Measurements from ENCODE around the gene C16orf86. TPM values are rescaled to one million over a fixed set of nuclear protein-coding genes. Genes with fewer than 3 reads are reported as not detected.

The C16orf86 gene
- total RNA-seq, 4 donors from 2014 or later: 3.6 to 12.9 (median 5.0) TPM

DNA sequence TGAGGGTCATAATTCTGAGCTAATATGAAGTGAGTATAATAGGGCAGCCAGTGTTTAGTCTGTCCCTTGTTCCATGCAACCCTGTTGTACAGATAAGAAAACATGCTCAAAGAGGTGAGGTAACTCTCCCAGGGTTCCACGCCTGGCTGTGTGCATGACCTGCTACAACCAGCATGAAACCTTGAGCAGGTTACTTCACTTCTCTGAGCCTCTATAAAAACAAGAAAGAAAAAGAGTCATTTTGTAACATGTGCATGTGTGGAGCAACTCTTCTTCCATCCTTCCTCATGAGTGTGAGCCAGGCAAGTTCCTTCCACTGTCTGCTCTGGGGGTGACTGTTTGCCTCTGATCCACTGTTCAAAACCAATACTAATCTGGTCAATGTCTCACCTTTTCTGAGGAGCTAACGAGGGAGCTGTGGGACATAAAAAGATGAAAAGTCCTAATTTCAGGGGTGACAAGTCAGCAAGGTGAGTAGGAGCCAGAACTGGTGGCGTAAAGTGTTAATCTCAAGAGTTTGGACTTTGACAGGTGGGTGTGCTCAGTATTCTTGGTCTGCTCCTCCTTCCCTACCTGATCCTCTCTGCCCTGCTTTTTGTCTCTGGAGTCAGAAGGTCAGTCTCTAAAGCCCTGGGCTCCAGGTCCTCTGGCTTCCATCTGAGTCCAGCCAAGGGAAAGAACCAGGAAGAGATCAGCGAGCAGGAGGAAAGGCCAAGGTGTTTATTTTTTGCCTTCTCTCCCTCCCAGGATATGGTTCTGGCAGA, 31.0 kb downstream of the C16orf86 start:
- no peaks in the 10 kb centered on the region for H3K27me3 ChIP-seq
- WGBS, 2 donors (ENCODE audit: low coverage in 1 of 2): 55 to 100% methylated on average over 3 to 4 of the region's 4 CpGs
- H3K9me3 ChIP-seq: peaks cover 0 to 8% (median 0%) of the 10 kb centered on the region in 3 donors
- H3K27ac ChIP-seq: no peak overlapping the region
- H3K36me3 ChIP-seq: peaks cover 0 to 22% of the 10 kb centered on the region in 2 donors
- H3K4me3 ChIP-seq: no peak overlapping the region
- ATAC-seq: no peak
- H3K4me1 ChIP-seq: no peaks in the 10 kb centered on the region
- TF ChIP-seq POLR2A (IDR thresholded peaks at IDR 0.05) (no peak), POLR2AphosphoS5 (IDR thresholded peaks at IDR 0.05) (no peak), EP300 (IDR thresholded peaks at IDR 0.05) (no peak)
- TF ChIP-seq, protein P1, sequence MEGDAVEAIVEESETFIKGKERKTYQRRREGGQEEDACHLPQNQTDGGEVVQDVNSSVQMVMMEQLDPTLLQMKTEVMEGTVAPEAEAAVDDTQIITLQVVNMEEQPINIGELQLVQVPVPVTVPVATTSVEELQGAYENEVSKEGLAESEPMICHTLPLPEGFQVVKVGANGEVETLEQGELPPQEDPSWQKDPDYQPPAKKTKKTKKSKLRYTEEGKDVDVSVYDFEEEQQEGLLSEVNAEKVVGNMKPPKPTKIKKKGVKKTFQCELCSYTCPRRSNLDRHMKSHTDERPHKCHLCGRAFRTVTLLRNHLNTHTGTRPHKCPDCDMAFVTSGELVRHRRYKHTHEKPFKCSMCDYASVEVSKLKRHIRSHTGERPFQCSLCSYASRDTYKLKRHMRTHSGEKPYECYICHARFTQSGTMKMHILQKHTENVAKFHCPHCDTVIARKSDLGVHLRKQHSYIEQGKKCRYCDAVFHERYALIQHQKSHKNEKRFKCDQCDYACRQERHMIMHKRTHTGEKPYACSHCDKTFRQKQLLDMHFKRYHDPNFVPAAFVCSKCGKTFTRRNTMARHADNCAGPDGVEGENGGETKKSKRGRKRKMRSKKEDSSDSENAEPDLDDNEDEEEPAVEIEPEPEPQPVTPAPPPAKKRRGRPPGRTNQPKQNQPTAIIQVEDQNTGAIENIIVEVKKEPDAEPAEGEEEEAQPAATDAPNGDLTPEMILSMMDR (IDR thresholded peaks at IDR 0.05): no peak

DNA sequence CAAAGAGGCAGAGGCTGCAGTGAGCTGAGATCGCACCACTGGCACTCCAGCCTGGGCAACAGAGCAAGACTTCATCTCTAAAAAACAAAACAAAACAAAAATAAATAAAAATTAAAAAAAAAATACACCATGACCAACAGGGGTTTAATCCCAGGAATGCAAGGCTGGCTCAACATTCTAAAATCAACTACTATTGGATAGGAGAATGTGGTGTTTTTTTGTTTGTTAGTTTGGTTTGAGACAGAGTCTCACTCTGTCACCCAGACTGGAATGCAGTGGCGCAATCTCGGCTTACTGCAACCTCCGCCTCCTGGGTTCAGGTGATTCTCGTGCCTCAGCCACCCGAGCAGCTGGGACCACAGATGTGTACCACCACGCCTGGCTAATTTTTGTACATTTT, 32.7 kb downstream of the C16orf86 start:
- TF ChIP-seq POLR2AphosphoS5 (IDR thresholded peaks at IDR 0.05): no peak
- TF ChIP-seq, protein P1 (IDR thresholded peaks at IDR 0.05): no peak
- TF ChIP-seq POLR2A (IDR thresholded peaks at IDR 0.05): no peak
- no peak for TF ChIP-seq EP300 (IDR thresholded peaks at IDR 0.05)
- no peak overlapping the region for H3K27ac ChIP-seq
- 92 to 100% methylated on average over 6 of the region's 7 CpGs for WGBS, 2 donors (ENCODE audit: low coverage in 1 of 2)
- no peaks in the 10 kb centered on the region for H3K4me1 ChIP-seq
- H3K27me3 ChIP-seq: no peaks in the 10 kb centered on the region
- H3K4me3 ChIP-seq: no peak overlapping the region
- no peak for ATAC-seq
- peaks cover 0 to 8% (median 0%) of the 10 kb centered on the region in 3 donors for H3K9me3 ChIP-seq
- peaks cover 0 to 22% of the 10 kb centered on the region in 2 donors for H3K36me3 ChIP-seq

DNA sequence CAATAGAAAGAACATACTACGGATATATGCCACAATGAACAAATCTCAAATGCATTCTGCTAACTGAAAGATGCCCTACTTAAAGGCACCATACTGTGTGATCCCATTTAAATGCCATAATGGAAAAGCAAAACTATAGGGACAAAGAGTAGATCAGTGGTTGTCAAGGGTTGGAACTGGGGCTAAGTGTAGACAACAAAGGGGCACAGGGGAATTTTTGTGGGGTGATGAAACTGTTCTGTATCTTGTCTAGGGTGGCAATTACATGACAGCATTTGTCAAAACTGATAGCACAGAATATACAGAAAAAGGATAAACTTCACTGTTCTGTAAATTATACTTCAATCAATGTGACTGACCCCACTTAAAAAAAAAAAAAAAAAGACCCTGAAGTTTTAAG, 34.8 kb downstream of the C16orf86 start:
- Histone ChIP-seq H3K27ac (no peak overlapping the region), H3K4me3 (no peak overlapping the region), H3K4me1 (no peaks in the 10 kb centered on the region), H3K36me3 (peaks cover 0 to 22% of the 10 kb centered on the region in 2 donors), H3K27me3 (no peaks in the 10 kb centered on the region), H3K9me3 (peaks cover 0 to 8% (median 0%) of the 10 kb centered on the region in 3 donors)
- no peak for TF ChIP-seq POLR2A (IDR thresholded peaks at IDR 0.05)
- TF ChIP-seq, protein P1 (IDR thresholded peaks at IDR 0.05): no peak
- no peak for TF ChIP-seq EP300 (IDR thresholded peaks at IDR 0.05)
- no peak for TF ChIP-seq POLR2AphosphoS5 (IDR thresholded peaks at IDR 0.05)
- 75 to 79% methylated on average over 1 of the region's 1 CpG for WGBS, 2 donors (ENCODE audit: low coverage in 1 of 2)
- ATAC-seq: no peak

DNA sequence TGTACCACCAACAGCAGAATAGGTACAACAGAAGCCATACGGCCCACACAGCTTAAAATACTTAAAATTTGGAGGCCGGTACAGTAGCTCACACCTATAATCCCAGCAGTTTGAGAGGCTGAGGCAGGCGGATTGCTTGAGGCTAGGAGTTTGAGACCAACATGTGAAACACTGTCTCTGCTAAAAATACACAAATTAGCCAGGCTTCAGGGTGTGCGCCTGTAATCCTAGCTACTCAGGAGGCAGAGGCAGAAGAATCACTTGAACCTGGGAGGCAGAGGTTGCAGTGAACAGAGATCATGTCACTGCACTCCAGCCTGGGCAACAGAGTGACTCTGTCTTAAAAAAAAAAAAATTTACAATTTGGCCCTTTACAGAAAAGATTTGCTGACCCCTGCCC, 35.5 kb downstream of the C16orf86 start:
- Histone ChIP-seq H3K4me3 (no peak overlapping the region), H3K36me3 (peaks cover 0 to 22% of the 10 kb centered on the region in 2 donors), H3K27me3 (no peaks in the 10 kb centered on the region), H3K9me3 (peaks cover 0 to 8% (median 0%) of the 10 kb centered on the region in 3 donors), H3K27ac (no peak overlapping the region), H3K4me1 (no peaks in the 10 kb centered on the region)
- ATAC-seq: no peak
- TF ChIP-seq, protein P1 (IDR thresholded peaks at IDR 0.05): no peak
- TF ChIP-seq POLR2A (IDR thresholded peaks at IDR 0.05) (no peak), EP300 (IDR thresholded peaks at IDR 0.05) (no peak), POLR2AphosphoS5 (IDR thresholded peaks at IDR 0.05) (no peak)
- 81 to 100% methylated on average over 1 to 4 of the region's 4 CpGs for whole genome bisulfite sequencing, 2 donors (ENCODE audit: low coverage in 1 of 2)

DNA sequence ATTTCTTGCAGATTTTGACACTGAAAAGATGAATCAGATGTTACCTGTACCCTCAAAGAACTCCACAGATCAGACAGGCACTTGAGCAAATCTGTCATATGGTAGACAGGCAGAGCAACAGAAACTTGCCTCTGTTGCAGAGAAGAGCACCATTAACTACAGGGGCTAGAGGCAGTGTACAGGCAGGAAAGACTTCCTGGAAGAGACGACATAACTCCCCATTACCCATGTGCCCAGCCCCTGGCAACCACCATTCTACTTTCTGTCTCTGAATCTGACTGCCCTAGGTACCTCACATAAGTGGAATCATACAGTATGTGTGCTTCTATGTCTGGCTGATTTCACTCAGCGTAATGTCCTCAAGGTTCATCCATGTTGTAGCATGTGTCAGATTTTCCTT, 37.0 kb downstream of the C16orf86 start:
- no peak for ATAC-seq
- 61 to 92% methylated on average over 1 to 2 of the region's 2 CpGs for WGBS, 2 donors (ENCODE audit: low coverage in 1 of 2)
- peaks cover 0 to 11% of the 10 kb centered on the region in 2 donors for H3K36me3 ChIP-seq
- TF ChIP-seq, protein P1 (IDR thresholded peaks at IDR 0.05): no peak
- TF ChIP-seq POLR2AphosphoS5 (IDR thresholded peaks at IDR 0.05) (no peak), POLR2A (IDR thresholded peaks at IDR 0.05) (no peak), EP300 (IDR thresholded peaks at IDR 0.05) (no peak)
- H3K9me3 ChIP-seq: peaks cover 0 to 8% (median 0%) of the 10 kb centered on the region in 3 donors
- H3K27me3 ChIP-seq: no peaks in the 10 kb centered on the region
- H3K27ac ChIP-seq: no peak overlapping the region
- no peak overlapping the region for H3K4me3 ChIP-seq
- no peaks in the 10 kb centered on the region for H3K4me1 ChIP-seq

All from gastroesophageal sphincter (tissue), 4 donors.